DND-41 (cell line): ENCODE data around the gene MYLK.

Experiments
- ATAC-seq: fragments of 200-7000 bp; cut with Tn5 transposase; 3 replicates; pipeline ENCODE4 v1.9.1; 2021; ENCODE audit warnings: low read depth; ENCODE audit not compliant: insufficient read depth
- DNase-seq: peaks from one replicate; pipeline ENCODE4 v3.0.0-alpha.2; 2020
- H2AFZ ChIP-seq: 2 replicates; pipeline ENCODE4 v1.6.0; 2012; ENCODE audit warnings: low read depth, low read length
- H3K27ac ChIP-seq: 2 replicates; pipeline ENCODE4 v1.5.1; 2012; ENCODE audit warnings: low read length, inconsistent platforms
- H3K27me3 ChIP-seq: fragments of 200-600 bp; sonication (generic); 2 replicates; pipeline ENCODE4 v1.6.0; 2012; ENCODE audit warnings: low read length, mild to moderate bottlenecking, inconsistent platforms; ENCODE audit not compliant: insufficient read depth, poor library complexity
- H3K36me3 ChIP-seq: 2 replicates; pipeline ENCODE4 v1.5.1; 2012; ENCODE audit warnings: low read length, inconsistent platforms; ENCODE audit not compliant: insufficient read depth
- H3K4me1 ChIP-seq: 2 replicates; pipeline ENCODE4 v1.5.1; 2012; ENCODE audit warnings: mild to moderate bottlenecking, low read length; ENCODE audit not compliant: insufficient read depth
- H3K4me2 ChIP-seq: 2 replicates; pipeline ENCODE4 v1.6.0; 2012; ENCODE audit warnings: mild to moderate bottlenecking, moderate library complexity, low read length, inconsistent platforms; ENCODE audit not compliant: insufficient read depth
- H3K4me3 ChIP-seq, 2 experiments: fragments of 200-600 bp in 1 of 2; shearing (Covaris generic) in 1 of 2; 2 replicates each; pipeline ENCODE4 v1.5.1; 2012 to 2016; ENCODE audit warnings: inconsistent platforms in 2 of 2, low read length in 2 of 2, mild to moderate bottlenecking in 2 of 2, low read depth in 1 of 2, moderate library complexity in 1 of 2
- H3K79me2 ChIP-seq: 2 replicates; pipeline ENCODE4 v1.6.0; 2012; ENCODE audit warnings: low read length, inconsistent platforms; ENCODE audit not compliant: insufficient read depth
- H3K9ac ChIP-seq: 2 replicates; pipeline ENCODE4 v1.6.0; 2012; ENCODE audit warnings: low read depth, mild to moderate bottlenecking, inconsistent platforms, low read length, moderate library complexity
- H3K9me3 ChIP-seq: 2 replicates; pipeline ENCODE4 v1.5.1; 2012; ENCODE audit warnings: low read length, moderate library complexity, mild to moderate bottlenecking, inconsistent platforms; ENCODE audit not compliant: insufficient read depth, severe bottlenecking
- H4K20me1 ChIP-seq: 2 replicates; pipeline ENCODE4 v1.6.0; 2012; ENCODE audit warnings: low read length; ENCODE audit not compliant: insufficient read depth
- EZH2 ChIP-seq: IDR thresholded peaks from 3 replicates; pipeline ENCODE4 v1.6.1; 2012; ENCODE audit warnings: borderline replicate concordance, low read depth, mild to moderate bottlenecking, moderate library complexity, low read length, inconsistent platforms; ENCODE audit not compliant: severe bottlenecking
- TF ChIP-seq, protein P1 (sequence below): IDR thresholded peaks from 2 replicates; pipeline ENCODE4 v1.5.1; 2012; ENCODE audit warnings: borderline replicate concordance, low read length, moderate library complexity, mild to moderate bottlenecking; ENCODE audit not compliant: poor library complexity, severe bottlenecking; ENCODE audit errors: extremely low read depth

MYLK gene

DNA sequence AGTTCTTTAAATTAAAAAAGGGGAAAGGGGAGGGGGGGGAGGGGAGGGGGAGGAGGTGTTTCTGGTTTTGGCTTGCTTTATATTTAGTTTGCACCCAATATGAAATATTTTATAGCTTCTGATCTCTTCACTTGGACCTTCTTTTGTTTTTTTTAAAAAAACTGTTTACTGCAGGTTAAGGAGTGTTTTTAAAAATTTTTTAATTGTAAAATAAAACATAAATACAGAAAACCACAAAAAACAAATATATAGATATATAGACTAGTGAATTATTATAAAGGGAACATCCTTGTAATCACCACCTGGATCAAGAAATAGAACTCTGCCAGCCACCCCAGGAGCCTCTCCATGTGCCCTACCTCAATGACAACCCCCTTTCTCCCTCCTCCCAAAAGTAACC lies 861 bp upstream of the MYLK start:
- Histone ChIP-seq H3K27me3 (no peaks in the 10 kb centered on the region), H3K4me2 (no peak overlapping the region), H3K9ac (no peak overlapping the region), H3K4me1 (no peaks in the 10 kb centered on the region), H2AFZ (no peak overlapping the region), H3K27ac (no peak overlapping the region), H3K36me3 (no peaks in the 10 kb centered on the region), H3K4me3 (no peak overlapping the region), H4K20me1 (no peaks in the 10 kb centered on the region), H3K9me3 (no peaks in the 10 kb centered on the region), H3K79me2 (no peaks in the 10 kb centered on the region)
- no peak for TF ChIP-seq EZH2
- ATAC-seq: no peak
- no peak for DNase-seq

DNA sequence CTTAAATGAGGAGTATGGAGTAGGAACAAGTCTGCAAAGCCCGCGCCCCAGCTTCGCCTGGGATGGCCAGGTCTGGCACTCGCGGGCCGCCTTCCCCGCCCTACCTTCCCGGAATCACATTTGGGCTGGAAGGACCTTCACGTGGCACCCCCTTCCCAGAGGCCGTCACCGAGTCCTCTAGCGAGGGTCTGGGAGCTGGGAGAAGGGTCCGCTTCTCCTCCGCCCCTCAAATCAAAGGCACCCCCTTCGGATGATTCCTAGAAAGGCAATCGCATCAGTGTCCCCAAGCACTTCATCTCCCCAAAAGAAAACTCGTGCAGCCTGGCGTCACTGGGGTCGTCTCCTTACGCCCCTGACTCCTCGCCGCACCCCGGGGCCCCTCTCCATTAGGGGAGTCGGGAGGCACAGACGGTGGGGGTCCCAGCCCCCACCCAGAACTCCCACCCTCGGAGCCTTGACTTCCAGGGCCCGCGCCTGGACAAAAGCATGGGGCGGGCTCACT lies 380 bp downstream of the MYLK start:
- Histone ChIP-seq H3K27me3 (no peaks in the 10 kb centered on the region), H3K4me2 (no peak overlapping the region), H3K4me3 (no peak overlapping the region), H3K36me3 (no peaks in the 10 kb centered on the region), H4K20me1 (no peaks in the 10 kb centered on the region), H3K9ac (no peak overlapping the region), H3K4me1 (no peaks in the 10 kb centered on the region), H3K27ac (no peak overlapping the region), H3K9me3 (no peaks in the 10 kb centered on the region), H2AFZ (no peak overlapping the region), H3K79me2 (no peaks in the 10 kb centered on the region)
- no peak for DNase-seq
- ATAC-seq: no peak
- TF ChIP-seq EZH2: no peak
- TF ChIP-seq, protein P1, sequence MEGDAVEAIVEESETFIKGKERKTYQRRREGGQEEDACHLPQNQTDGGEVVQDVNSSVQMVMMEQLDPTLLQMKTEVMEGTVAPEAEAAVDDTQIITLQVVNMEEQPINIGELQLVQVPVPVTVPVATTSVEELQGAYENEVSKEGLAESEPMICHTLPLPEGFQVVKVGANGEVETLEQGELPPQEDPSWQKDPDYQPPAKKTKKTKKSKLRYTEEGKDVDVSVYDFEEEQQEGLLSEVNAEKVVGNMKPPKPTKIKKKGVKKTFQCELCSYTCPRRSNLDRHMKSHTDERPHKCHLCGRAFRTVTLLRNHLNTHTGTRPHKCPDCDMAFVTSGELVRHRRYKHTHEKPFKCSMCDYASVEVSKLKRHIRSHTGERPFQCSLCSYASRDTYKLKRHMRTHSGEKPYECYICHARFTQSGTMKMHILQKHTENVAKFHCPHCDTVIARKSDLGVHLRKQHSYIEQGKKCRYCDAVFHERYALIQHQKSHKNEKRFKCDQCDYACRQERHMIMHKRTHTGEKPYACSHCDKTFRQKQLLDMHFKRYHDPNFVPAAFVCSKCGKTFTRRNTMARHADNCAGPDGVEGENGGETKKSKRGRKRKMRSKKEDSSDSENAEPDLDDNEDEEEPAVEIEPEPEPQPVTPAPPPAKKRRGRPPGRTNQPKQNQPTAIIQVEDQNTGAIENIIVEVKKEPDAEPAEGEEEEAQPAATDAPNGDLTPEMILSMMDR: no peak

DNA sequence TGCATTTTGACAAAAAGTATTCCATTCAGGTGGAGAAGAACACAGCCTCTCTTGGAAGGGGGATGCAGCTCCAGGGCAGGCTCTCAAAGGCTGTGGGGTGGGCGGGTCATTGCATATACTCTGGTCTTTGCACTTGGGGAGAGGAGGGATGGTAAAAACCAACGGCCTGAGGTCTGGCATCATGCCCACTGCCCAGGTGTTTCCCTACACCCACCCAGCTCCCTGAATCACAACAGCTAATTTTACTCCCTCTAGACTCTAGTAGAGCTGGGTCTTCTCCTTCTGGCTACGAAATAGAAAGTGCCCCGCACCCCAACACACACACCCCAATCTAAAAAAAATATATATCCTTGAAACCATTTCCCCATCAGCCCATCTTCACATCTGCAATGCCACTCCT lies 1.0 kb downstream of the MYLK start:
- H4K20me1 ChIP-seq: no peaks in the 10 kb centered on the region
- no peak overlapping the region for H2AFZ ChIP-seq
- no peak for TF ChIP-seq EZH2
- TF ChIP-seq, protein P1: no peak
- no peaks in the 10 kb centered on the region for H3K4me1 ChIP-seq
- H3K27me3 ChIP-seq: no peaks in the 10 kb centered on the region
- H3K79me2 ChIP-seq: no peaks in the 10 kb centered on the region
- H3K9me3 ChIP-seq: no peaks in the 10 kb centered on the region
- DNase-seq (no peak), ATAC-seq (no peak)
- no peak overlapping the region for H3K4me3 ChIP-seq
- H3K9ac ChIP-seq: no peak overlapping the region
- H3K4me2 ChIP-seq: no peak overlapping the region
- H3K36me3 ChIP-seq: no peaks in the 10 kb centered on the region
- H3K27ac ChIP-seq: no peak overlapping the region

DNA sequence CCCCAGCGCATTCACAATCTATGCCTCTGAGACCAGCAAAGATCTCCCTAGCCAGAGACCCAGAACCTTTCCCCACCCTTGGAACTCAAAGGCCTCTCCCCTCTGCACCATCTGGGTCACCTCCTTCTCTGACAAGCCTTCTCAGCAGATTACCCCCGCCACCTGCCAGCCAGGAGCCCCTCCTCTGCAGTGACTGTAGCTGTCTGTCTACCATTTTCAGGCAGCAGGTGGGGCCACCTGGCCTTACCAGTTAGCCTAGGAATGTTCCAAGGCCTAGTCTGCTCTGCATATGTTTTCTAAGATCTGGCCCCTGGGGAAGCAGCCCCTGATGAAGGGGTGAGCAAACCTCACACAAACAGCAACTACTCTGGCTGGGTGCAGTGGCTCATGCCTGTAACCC lies 2.4 kb downstream of the MYLK start:
- Histone ChIP-seq H3K27ac (no peak overlapping the region), H3K9ac (no peak overlapping the region), H3K4me2 (no peak overlapping the region), H3K79me2 (no peaks in the 10 kb centered on the region), H4K20me1 (no peaks in the 10 kb centered on the region), H2AFZ (no peak overlapping the region), H3K4me3 (no peak overlapping the region), H3K4me1 (no peaks in the 10 kb centered on the region), H3K36me3 (no peaks in the 10 kb centered on the region), H3K27me3 (no peaks in the 10 kb centered on the region), H3K9me3 (no peaks in the 10 kb centered on the region)
- DNase-seq (no peak), ATAC-seq (no peak)
- TF ChIP-seq, protein P1: no peak
- TF ChIP-seq EZH2: no peak
